ENCODE measurements around the gene ATG4B.
"Not testable (repeated sequence)": the region's sequence is repeated elsewhere in the genome, so short reads cannot be mapped to it uniquely, and the experiment has no call there.

The ATG4B gene

DNA sequence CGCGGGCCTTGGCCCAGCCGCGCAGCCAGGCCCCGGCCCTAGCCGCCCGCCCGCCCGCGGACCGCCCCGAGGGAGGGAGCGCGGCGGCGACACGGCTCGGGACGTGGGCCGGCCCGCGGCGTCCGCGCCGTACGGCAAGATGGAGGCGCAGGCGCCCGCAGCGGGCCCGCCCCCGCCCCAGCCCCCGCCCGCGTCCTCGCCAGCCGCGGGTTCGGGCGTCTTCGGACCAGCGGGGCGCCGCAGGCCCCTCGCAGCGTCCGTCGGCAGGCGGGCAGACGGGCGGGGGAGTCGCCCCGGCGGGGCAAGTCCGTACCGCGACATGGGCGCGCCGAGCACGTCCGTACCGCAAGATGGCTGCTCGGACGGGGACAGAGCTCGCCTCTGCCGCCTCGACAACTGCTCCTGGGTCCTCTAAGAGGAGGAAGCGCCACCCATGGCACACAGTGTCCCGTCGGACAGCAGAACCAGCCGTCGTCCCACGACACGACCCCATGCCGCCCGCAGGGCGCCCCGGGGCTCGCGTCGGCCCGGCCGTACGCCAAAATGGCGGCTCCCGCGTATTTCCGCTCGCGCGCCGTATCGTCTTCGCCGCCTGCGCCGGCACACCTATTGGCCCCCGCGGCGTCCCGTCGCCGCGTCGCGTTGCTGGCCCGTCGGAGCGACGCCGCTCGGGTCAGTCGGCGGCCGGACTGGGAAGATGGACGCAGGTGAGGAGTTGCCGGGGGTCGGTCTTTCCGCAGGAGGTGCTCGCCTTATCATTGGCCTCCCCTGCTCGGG lies at the start of gene ATG4B, which contains the start of gene THAP4:
TSS of gene ATG4B (plus strand) at position 676 of the 777 bp plus-strand sequence. CDS start at position 698, 22 bp downstream.
TSS of gene THAP4 (minus strand) at position 141 of the 777 bp plus-strand sequence. CDS start 141 bp downstream, outside the sequence.
- peak within 1 kb of the TSS; percentile 93 to 97 for H3K9ac ChIP-seq (ENCODE audit: low read length in 2 of 2)
- no peaks in the 10 kb centered on the region for H3K9me3 ChIP-seq (ENCODE audit: control insufficient read depth in 2 of 2, low read length in 2 of 2)
- H3K36me3 ChIP-seq (ENCODE audit: control insufficient read depth in 2 of 2, insufficient read depth in 2 of 2, low read length in 2 of 2), result peaks cover 15 to 16% of the 10 kb centered on the region in 2 donors
- no peaks in the 10 kb centered on the region for H3K27me3 ChIP-seq (ENCODE audit: control insufficient read depth in 1 of 2, insufficient read depth in 2 of 2, low read length in 2 of 2)
- peak within 1 kb of the TSS; percentile 70 to 90 for H3K4me3 ChIP-seq (ENCODE audit: low read length in 2 of 2)
- peak within 1 kb of the TSS; percentile 93 for H3K27ac ChIP-seq (ENCODE audit: low read length)
- peaks cover 50% of the 10 kb centered on the region for H3K4me1 ChIP-seq (ENCODE audit: control insufficient read depth, insufficient read depth, low read length)

DNA sequence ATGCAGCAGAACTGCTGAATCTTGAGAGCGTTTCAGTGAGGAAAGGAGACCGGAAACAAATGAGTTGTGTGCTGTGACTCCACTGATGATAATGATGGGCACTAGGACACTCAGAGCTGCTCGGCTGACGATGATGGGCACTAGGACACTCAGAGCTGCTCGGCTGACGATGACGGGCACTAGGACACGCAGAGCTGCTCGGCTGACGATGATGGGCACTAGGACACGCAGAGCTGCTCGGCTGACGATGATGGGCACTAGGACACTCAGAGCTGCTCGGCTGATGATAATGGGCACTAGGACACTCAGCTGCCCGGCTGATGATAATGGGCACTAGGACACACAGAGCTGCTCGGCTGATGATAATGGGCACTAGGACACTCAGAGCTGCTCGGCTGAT lies 47.6 kb upstream of the ATG4B start:
- peaks cover 3 to 15% of the 10 kb centered on the region in 2 donors for H3K9me3 ChIP-seq (ENCODE audit: control insufficient read depth in 2 of 2, low read length in 2 of 2)
- not testable (repeated sequence) for H3K27me3 ChIP-seq (ENCODE audit: control insufficient read depth in 1 of 2, insufficient read depth in 2 of 2, low read length in 2 of 2); H3K4me3 ChIP-seq (ENCODE audit: low read length in 2 of 2); H3K4me1 ChIP-seq (ENCODE audit: control insufficient read depth, insufficient read depth, low read length); H3K27ac ChIP-seq (ENCODE audit: low read length); H3K9ac ChIP-seq (ENCODE audit: low read length in 2 of 2)
- peaks cover 9 to 25% of the 10 kb centered on the region in 2 donors for H3K36me3 ChIP-seq (ENCODE audit: control insufficient read depth in 2 of 2, insufficient read depth in 2 of 2, low read length in 2 of 2)

DNA sequence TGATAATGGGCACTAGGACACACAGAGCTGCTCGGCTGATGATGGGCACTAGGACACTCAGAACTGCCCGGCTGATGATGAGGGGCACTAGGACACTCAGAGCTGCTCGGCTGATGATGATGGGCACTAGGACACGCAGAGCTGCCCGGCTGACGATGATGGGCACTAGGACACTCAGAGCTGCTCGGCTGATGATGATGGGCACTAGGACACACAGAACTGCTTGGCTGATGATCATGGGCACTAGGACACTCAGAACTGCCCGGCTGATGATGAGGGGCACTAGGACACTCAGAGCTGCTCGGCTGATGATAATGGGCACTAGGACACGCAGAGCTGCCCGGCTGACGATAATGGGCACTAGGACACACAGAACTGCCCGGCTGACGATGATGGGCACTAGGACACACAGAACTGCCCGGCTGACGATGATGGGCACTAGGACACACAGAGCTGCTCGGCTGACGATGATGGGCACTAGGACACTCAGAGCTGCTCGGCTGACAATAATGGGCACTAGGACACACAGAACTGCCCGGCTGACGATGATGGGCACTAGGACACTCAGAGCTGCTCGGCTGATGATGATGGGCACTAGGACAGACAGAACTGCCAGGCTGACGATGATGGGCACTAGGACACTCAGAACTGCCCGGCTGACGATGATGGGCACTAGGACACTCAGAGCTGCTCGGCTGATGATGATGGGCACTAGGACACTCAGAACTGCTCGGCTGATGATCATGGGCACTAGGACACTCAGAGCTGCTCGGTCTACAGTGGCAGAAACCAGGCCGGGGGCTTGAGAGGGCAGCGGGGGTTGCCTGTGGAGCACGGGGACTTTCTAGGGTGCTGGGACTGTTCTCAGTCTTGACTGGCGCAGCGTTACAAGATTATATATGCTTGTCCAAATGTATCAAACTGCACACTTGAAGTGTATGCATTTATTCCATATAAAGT lies 46.7 kb upstream of the ATG4B start:
- H3K27me3 ChIP-seq (ENCODE audit: control insufficient read depth in 1 of 2, insufficient read depth in 2 of 2, low read length in 2 of 2); H3K27ac ChIP-seq (ENCODE audit: low read length); H3K4me3 ChIP-seq (ENCODE audit: low read length in 2 of 2); H3K4me1 ChIP-seq (ENCODE audit: control insufficient read depth, insufficient read depth, low read length); H3K9ac ChIP-seq (ENCODE audit: low read length in 2 of 2): not testable (repeated sequence)
- peaks cover 11 to 27% of the 10 kb centered on the region in 2 donors for H3K36me3 ChIP-seq (ENCODE audit: control insufficient read depth in 2 of 2, insufficient read depth in 2 of 2, low read length in 2 of 2)
- H3K9me3 ChIP-seq (ENCODE audit: control insufficient read depth in 2 of 2, low read length in 2 of 2), result peaks cover 3 to 15% of the 10 kb centered on the region in 2 donors

DNA sequence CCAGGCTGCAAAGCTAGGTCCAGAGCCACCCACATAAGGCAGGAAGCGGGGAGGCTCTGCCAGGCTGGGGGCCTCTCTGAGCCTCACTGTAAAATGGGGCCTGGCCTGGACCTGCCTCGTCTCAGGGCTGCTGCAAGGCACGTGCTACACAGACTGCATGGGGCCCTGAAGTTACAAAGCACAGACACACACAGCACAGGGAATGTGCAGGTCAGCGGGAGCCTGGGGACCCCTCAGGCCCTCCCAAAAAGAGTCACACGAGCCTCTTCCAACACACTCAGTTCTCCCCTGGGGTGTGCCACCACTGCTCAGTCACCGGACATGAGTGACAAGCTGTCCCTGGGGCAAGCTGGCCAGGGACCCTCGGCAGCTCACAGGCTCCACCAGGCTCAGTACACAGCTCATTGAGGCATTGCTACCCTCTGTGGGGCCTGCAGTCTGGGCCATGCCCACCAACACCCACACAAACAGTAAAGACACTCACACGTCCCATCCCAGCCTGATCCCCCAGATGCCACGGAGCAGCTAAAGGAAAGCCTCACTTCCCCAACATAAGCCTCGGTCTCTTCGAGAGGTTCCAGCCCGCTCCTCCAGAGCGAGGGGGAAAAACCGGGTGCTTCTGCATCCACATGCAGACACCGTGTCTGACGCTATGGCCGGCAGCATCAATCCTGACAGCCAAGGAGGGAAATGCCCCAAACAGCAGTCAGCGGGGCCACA lies 45.2 kb upstream of the ATG4B start:
- Histone ChIP-seq H3K4me3 (ENCODE audit: low read length in 2 of 2) (no peak overlapping the region), H3K4me1 (ENCODE audit: control insufficient read depth, insufficient read depth, low read length) (no peaks in the 10 kb centered on the region), H3K36me3 (ENCODE audit: control insufficient read depth in 2 of 2, insufficient read depth in 2 of 2, low read length in 2 of 2) (peaks cover 4 to 25% of the 10 kb centered on the region in 2 donors), H3K9ac (ENCODE audit: low read length in 2 of 2) (no peak overlapping the region), H3K27ac (ENCODE audit: low read length) (no peak overlapping the region), H3K9me3 (ENCODE audit: control insufficient read depth in 2 of 2, low read length in 2 of 2) (peaks cover 0 to 2% of the 10 kb centered on the region in 2 donors), H3K27me3 (ENCODE audit: control insufficient read depth in 1 of 2, insufficient read depth in 2 of 2, low read length in 2 of 2) (no peaks in the 10 kb centered on the region)

DNA sequence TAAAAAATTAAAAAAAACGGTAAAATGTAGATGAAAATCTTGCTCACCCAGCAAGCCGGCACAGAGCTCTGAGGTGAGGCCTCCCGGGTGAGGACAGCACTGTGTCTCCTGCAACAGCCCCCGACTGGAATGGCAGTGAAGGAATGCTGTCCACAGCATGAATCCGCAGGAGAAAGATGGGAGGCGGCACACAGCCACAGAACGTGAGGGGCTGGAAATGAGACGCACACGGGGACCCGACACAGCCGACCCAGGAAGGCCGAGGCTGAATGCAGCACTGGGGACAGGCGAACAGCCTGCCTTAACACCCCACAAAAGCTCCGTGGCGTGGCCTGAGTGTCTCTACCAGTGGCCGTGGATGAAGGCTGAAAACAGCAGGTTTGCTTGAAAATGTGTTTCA lies 44.2 kb upstream of the ATG4B start:
- H3K4me3 ChIP-seq (ENCODE audit: low read length in 2 of 2), result no peak overlapping the region
- peaks cover 3 to 25% of the 10 kb centered on the region in 2 donors for H3K36me3 ChIP-seq (ENCODE audit: control insufficient read depth in 2 of 2, insufficient read depth in 2 of 2, low read length in 2 of 2)
- H3K27ac ChIP-seq (ENCODE audit: low read length), result no peak overlapping the region
- H3K9ac ChIP-seq (ENCODE audit: low read length in 2 of 2), result no peak overlapping the region
- H3K27me3 ChIP-seq (ENCODE audit: control insufficient read depth in 1 of 2, insufficient read depth in 2 of 2, low read length in 2 of 2), result no peaks in the 10 kb centered on the region
- no peaks in the 10 kb centered on the region for H3K4me1 ChIP-seq (ENCODE audit: control insufficient read depth, insufficient read depth, low read length)
- no peaks in the 10 kb centered on the region for H3K9me3 ChIP-seq (ENCODE audit: control insufficient read depth in 2 of 2, low read length in 2 of 2)

DNA sequence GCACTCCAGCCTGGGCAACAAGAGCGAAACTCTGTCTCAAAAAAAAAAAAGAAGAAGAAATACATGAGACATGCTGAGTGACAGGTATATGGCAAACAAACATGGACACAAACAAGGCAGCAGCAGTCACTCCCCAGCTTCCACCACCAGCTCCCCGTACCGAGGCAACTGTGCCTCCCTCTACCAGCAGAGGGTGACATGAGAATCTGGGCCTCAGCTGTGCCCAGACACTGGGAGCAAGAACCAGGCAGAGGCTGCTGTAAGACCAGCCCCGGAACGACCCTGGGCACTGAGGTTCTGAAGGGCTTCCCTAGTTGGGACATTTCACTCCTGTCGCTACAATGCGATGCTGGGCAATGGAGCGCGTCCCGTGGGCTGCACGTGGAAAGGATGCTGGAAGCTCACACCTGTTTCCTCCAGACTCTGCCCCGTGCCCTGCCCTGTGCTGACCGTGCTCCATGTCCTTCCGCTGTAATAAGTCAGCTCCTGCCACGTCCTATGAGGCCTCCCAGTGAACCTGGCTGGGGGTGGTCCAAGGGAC lies 41.8 kb upstream of the ATG4B start:
- Histone ChIP-seq H3K9ac (ENCODE audit: low read length in 2 of 2) (no peak overlapping the region), H3K27ac (ENCODE audit: low read length) (no peak overlapping the region), H3K27me3 (ENCODE audit: control insufficient read depth in 1 of 2, insufficient read depth in 2 of 2, low read length in 2 of 2) (no peaks in the 10 kb centered on the region), H3K4me1 (ENCODE audit: control insufficient read depth, insufficient read depth, low read length) (no peaks in the 10 kb centered on the region), H3K9me3 (ENCODE audit: control insufficient read depth in 2 of 2, low read length in 2 of 2) (no peaks in the 10 kb centered on the region), H3K36me3 (ENCODE audit: control insufficient read depth in 2 of 2, insufficient read depth in 2 of 2, low read length in 2 of 2) (peaks cover 3 to 29% of the 10 kb centered on the region in 2 donors), H3K4me3 (ENCODE audit: low read length in 2 of 2) (no peak overlapping the region)

DNA sequence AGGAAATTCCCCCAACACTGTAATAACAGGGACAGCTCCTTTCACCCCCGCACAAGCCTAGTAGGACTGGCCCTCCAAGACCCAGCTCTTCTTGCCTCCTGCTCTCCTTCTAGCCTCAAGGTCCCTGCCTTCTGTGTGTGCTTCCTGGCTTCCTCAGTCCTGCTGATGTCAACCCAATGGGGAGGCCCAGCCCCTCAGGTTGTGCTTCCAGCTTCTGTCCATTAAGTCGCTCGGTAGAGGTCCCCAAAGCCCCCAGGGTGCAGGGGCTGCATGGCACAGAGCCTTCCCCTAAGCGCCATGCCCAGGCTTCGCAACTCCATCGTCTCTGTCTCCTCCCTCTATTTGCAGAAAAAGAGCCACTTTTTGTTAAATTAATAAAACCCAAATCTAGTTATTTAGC lies 39.9 kb upstream of the ATG4B start:
- Histone ChIP-seq H3K27me3 (ENCODE audit: control insufficient read depth in 1 of 2, insufficient read depth in 2 of 2, low read length in 2 of 2) (no peaks in the 10 kb centered on the region), H3K9ac (ENCODE audit: low read length in 2 of 2) (no peak overlapping the region)

DNA sequence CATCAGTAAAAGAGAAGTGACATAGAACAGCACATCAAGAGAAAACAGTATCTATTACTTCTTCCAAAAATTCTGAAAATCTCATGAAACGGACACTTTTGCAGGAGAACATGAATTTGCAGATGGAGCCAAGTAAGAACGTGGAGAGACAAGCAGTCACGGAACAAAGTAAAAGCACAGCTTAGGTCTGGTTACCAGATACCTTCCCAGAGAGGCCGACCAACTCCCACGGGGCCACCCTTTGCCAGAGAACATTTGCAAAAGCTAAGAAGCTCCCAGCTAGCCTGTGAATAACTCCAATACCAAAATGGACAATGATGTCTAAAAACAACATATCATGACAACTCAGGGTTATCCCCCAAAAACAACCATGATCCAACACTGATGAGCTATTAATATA lies 39.4 kb upstream of the ATG4B start:
- no peak overlapping the region for H3K9ac ChIP-seq (ENCODE audit: low read length in 2 of 2)
- no peak overlapping the region for H3K4me3 ChIP-seq (ENCODE audit: low read length in 2 of 2)
- H3K36me3 ChIP-seq (ENCODE audit: control insufficient read depth in 2 of 2, insufficient read depth in 2 of 2, low read length in 2 of 2), result peaks cover 10 to 32% of the 10 kb centered on the region in 2 donors
- H3K27me3 ChIP-seq (ENCODE audit: control insufficient read depth in 1 of 2, insufficient read depth in 2 of 2, low read length in 2 of 2), result no peaks in the 10 kb centered on the region
- H3K27ac ChIP-seq (ENCODE audit: low read length), result no peak overlapping the region
- no peaks in the 10 kb centered on the region for H3K9me3 ChIP-seq (ENCODE audit: control insufficient read depth in 2 of 2, low read length in 2 of 2)
- H3K4me1 ChIP-seq (ENCODE audit: control insufficient read depth, insufficient read depth, low read length), result no peaks in the 10 kb centered on the region

More for the DNA sequence above, 39.9 kb upstream of the ATG4B start:
- peaks cover 10 to 33% of the 10 kb centered on the region in 2 donors for H3K36me3 ChIP-seq (ENCODE audit: control insufficient read depth in 2 of 2, insufficient read depth in 2 of 2, low read length in 2 of 2)
- H3K4me3 ChIP-seq (ENCODE audit: low read length in 2 of 2), result no peak overlapping the region
- no peaks in the 10 kb centered on the region for H3K4me1 ChIP-seq (ENCODE audit: control insufficient read depth, insufficient read depth, low read length)
- no peak overlapping the region for H3K27ac ChIP-seq (ENCODE audit: low read length)
- H3K9me3 ChIP-seq (ENCODE audit: control insufficient read depth in 2 of 2, low read length in 2 of 2), result no peaks in the 10 kb centered on the region

DNA sequence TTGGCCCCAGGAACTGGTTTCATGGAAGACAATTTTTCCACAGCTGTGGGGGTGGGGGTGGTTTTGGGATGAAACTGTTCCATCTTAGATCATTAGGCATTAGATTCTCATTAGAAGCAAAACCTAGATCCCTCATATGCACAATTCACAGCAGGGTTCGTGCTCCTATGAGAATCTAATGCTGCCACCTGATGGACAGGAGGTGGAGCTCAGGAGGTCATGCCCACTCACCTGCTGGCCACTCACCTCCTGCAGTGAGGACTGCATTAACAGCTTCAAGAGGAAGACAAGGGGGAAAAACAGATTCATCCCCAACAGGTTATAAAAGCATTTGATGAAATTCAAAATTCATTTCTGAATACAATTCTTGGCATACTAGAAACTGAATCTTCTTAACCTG lies 39.0 kb upstream of the ATG4B start:
- H3K27me3 ChIP-seq (ENCODE audit: control insufficient read depth in 1 of 2, insufficient read depth in 2 of 2, low read length in 2 of 2), result no peaks in the 10 kb centered on the region
- H3K36me3 ChIP-seq (ENCODE audit: control insufficient read depth in 2 of 2, insufficient read depth in 2 of 2, low read length in 2 of 2), result peaks cover 11 to 30% of the 10 kb centered on the region in 2 donors
- no peaks in the 10 kb centered on the region for H3K9me3 ChIP-seq (ENCODE audit: control insufficient read depth in 2 of 2, low read length in 2 of 2)
- no peak overlapping the region for H3K27ac ChIP-seq (ENCODE audit: low read length)
- no peaks in the 10 kb centered on the region for H3K4me1 ChIP-seq (ENCODE audit: control insufficient read depth, insufficient read depth, low read length)
- H3K9ac ChIP-seq (ENCODE audit: low read length in 2 of 2), result no peak overlapping the region
- H3K4me3 ChIP-seq (ENCODE audit: low read length in 2 of 2), result no peak overlapping the region

DNA sequence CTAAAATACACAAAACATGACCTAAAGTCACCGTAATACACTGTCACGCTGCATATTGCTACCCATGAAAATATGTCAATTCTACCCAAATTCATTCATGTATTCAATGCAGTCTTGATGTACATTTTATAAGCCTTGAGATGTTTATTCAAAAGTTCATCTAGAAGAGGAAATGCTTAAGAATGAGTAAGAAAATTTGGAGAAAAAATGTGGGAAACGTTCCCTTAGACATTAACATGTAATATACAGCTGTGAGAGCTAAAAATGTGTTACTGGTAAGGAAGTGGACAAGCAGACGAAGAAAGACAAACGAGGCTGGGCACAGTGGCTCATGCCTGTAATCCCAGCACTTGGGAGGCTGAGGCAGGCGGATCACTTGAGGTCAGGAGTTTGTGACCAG lies 37.9 kb upstream of the ATG4B start:
- peaks cover 14 to 22% of the 10 kb centered on the region in 2 donors for H3K36me3 ChIP-seq (ENCODE audit: control insufficient read depth in 2 of 2, insufficient read depth in 2 of 2, low read length in 2 of 2)
- no peak overlapping the region for H3K9ac ChIP-seq (ENCODE audit: low read length in 2 of 2)
- H3K4me1 ChIP-seq (ENCODE audit: control insufficient read depth, insufficient read depth, low read length), result no peaks in the 10 kb centered on the region
- H3K4me3 ChIP-seq (ENCODE audit: low read length in 2 of 2), result no peak overlapping the region
- no peak overlapping the region for H3K27ac ChIP-seq (ENCODE audit: low read length)
- no peaks in the 10 kb centered on the region for H3K27me3 ChIP-seq (ENCODE audit: control insufficient read depth in 1 of 2, insufficient read depth in 2 of 2, low read length in 2 of 2)
- no peaks in the 10 kb centered on the region for H3K9me3 ChIP-seq (ENCODE audit: control insufficient read depth in 2 of 2, low read length in 2 of 2)

All from stomach smooth muscle (tissue), 2 donors.